GM21786 (cell line): ENCODE data around the gene PCDHA6.
"Not testable (repeated sequence)": the region's sequence is repeated elsewhere in the genome, so short reads cannot be mapped to it uniquely, and the experiment has no call there.

ENCODE experiments used
- ATAC-seq: cut with Tn5 transposase; IDR thresholded peaks from one replicate; pipeline ENCODE4 v1.9.1; 2021; ENCODE audit not compliant: unreplicated experiment

PCDHA6 gene

DNA sequence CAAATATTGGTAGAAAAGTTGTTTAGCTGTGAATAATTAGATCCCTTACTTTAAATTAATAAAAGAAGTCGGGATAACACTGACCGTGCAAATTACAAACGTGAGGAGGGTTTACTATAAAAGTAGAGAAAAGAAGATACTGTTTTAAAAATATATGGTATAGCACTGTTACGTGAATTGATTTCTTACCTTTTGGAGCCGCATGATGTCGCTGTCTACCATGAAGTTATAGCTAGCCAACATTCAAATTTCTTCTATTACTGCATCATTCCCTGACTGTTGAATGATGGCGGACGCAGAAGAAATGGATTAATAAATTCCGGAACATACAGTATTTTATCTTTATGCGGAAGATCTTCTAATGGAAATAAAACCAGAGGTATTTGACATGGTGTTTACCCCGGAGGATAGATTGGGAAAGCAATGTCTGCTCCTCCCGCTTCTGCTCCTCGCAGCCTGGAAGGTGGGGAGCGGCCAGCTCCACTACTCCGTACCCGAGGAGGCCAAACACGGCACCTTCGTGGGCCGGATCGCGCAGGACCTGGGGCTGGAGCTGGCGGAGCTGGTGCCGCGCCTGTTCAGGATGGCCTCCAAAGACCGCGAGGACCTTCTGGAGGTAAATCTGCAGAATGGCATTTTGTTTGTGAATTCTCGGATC is at the start of gene PCDHA6:
TSS of gene PCDHA6 (plus strand) at position 257 of the 658 bp plus-strand sequence. CDS start at position 389, 132 bp downstream.
- ATAC-seq, result no peak

- ATAC-seq, result no peak
Measured at GRCh38 chr5:140780512-140780911, 47.2 kb upstream of the PCDHA6 start.

DNA sequence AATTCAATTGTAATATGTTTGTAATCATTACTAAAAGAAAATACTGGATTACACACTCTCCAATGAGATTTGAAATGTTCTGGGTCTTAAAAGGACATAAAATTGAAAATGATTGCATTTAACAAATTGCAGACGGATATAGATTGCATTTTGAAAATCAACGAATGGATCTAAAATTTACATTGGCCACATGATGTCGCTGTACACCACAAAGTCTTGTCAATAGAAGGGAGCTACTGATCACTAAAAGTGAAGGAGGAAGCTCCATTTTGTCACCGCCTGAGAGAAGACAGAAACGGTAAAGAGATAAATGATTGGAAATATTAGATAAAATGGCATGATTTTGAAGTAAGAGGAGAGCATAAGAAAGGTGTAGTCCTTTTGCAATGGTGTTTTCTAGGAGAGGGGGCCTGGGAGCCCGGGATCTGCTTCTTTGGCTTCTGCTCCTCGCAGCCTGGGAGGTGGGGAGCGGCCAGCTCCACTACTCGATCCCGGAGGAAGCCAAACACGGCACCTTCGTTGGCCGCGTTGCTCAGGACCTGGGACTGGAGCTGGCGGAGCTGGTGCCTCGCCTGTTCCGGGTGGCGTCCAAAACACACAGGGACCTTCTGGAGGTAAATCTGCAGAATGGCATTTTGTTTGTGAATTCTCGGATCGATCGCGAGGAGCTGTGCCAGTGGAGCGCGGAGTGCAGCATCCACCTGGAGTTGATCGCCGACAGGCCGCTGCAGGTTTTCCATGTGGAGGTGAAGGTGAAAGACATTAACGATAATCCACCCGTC is 41.7 kb upstream of the PCDHA6 start, which contains the start of gene PCDHA1:
TSS of gene PCDHA1 (plus strand) at position 236 of the 782 bp plus-strand sequence.
- no peak for ATAC-seq

- not testable (repeated sequence) for ATAC-seq
Measured at GRCh38 chr5:140787422-140787821, 40.3 kb upstream of the PCDHA6 start.

DNA sequence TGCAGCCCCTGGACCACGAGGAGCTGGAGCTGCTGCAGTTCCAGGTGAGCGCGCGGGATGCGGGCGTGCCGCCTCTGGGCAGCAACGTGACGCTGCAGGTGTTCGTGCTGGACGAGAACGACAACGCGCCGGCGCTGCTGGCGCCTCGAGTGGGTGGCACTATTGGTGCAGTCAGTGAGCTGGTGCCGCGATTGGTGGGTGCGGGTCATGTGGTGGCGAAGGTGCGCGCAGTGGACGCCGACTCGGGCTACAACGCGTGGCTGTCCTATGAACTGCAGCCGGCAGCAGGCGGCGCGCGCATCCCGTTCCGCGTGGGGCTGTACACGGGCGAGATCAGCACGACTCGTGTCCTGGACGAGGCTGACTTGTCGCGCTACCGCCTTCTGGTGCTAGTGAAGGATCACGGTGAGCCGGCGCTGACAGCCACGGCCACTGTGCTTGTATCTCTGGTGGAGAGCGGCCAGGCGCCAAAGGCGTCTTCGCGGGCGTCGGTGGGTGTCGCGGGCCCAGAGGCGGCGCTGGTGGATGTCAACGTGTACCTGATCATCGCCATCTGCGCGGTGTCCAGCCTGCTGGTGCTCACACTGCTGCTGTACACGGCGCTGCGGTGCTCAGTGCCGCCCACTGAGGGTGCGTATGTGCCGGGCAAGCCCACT is 39.8 kb upstream of the PCDHA6 start:
- ATAC-seq, result not testable (repeated sequence)

- no peak for ATAC-seq
Measured at GRCh38 chr5:140791089-140791488, 36.7 kb upstream of the PCDHA6 start.

GRCh38 chr5:140794595-140795258 is 33.0 kb upstream of the PCDHA6 start, which contains the start of gene PCDHA2:
PCDHA2 (plus strand) TSS chr5:140794852.
- ATAC-seq, result no peak

GRCh38 chr5:140795259-140795641 is 32.5 kb upstream of the PCDHA6 start:
- ATAC-seq, result no peak

- not testable (repeated sequence) for ATAC-seq
Measured at GRCh38 chr5:140796072-140796717, 31.6 kb upstream of the PCDHA6 start.

- no peak for ATAC-seq
Measured at GRCh38 chr5:140796718-140797095, 31.1 kb upstream of the PCDHA6 start.

- no peak for ATAC-seq
Measured at GRCh38 chr5:140800816-140801493, 26.8 kb upstream of the PCDHA6 start, which contains the start of gene PCDHA3. PCDHA3 (plus strand) TSS chr5:140801057.

DNA sequence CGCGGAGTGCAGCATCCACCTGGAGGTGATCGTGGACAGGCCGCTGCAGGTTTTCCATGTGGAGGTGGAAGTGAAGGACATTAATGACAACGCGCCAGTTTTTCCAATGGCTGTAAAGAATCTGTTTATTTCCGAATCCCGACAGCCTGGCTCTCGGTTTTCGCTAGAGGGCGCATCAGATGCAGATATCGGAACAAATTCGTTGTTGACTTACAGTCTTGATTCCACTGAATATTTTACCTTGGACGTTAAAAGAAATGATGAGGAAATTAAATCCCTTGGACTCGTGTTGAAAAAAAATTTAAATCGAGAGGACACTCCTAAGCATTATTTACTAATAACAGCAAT is 26.3 kb upstream of the PCDHA6 start:
- no peak for ATAC-seq

- not testable (repeated sequence) for ATAC-seq
Measured at GRCh38 chr5:140802381-140802780, 25.4 kb upstream of the PCDHA6 start.

DNA sequence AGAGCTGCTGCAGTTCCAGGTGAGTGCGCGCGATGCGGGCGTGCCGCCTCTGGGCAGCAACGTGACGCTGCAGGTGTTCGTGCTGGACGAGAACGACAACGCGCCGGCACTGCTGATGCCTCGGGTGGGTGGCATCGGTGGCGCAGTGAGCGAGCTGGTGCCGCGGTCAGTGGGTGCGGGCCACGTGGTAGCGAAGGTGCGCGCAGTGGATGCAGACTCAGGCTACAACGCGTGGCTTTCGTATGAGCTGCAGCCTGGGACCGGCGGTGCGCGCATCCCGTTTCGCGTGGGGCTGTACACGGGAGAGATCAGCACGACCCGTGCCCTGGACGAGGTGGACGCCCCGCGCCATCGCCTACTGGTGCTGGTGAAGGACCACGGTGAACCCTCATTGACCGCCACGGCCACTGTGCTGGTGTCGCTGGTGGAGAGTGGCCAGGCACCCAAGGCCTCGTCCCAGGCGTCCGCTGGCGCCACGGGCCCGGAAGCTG is 24.9 kb upstream of the PCDHA6 start:
- no peak for ATAC-seq

DNA sequence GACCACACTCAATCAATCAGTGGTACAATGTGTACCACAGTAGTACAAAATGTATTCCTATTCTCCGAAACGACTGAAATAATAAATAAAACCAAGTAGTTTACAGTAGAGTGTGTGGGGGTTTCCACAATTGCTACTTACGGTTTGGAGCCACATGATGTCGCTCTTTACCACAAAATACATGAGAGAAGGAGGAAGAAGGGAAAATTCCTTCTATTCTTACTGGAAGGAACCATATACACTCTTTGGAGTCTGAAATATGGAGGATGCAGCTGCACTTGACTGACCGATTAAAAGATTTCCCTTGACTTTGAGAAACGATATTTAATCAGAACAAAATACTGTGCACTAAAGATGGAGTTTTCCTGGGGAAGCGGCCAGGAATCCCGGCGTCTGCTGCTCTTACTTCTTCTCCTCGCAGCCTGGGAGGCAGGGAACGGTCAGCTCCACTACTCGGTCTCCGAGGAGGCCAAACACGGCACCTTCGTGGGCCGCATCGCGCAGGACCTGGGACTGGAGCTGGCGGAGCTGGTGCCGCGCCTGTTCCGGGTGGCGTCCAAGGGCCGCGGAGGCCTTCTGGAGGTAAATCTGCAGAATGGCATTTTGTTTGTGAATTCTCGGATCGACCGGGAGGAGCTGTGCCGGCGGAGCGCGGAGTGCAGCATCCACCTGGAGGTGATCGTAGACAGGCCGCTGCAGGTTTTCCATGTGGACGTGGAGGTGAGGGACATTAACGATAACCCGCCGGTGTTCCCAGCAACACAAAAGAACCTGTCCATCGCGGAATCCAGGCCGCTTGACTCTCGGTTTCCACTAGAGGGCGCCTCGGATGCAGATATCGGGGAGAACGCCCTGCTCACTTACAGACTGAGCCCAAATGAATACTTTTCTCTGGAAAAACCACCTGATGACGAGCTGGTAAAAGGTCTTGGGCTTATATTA is 20.7 kb upstream of the PCDHA6 start, which contains the start of gene PCDHA4:
TSS of gene PCDHA4 (plus strand) at position 235 of the 942 bp plus-strand sequence.
- ATAC-seq, result no peak

GRCh38 chr5:140808241-140808888 is 19.4 kb upstream of the PCDHA6 start:
- ATAC-seq, result not testable (repeated sequence)

DNA sequence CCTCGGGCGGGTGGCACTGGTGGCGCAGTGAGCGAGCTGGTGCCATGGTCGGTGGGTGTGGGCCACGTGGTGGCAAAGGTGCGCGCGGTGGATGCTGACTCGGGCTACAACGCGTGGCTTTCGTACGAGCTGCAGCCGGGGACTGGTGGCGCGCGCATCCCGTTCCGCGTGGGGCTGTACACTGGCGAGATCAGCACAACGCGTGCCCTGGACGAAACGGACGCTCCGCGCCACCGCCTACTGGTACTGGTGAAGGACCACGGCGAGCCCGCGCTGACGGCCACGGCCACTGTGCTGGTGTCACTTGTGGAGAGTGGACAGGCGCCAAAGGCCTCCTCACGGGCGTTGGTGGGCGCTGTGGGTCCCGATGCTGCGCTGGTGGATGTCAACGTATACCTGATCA is 18.9 kb upstream of the PCDHA6 start:
- ATAC-seq, result no peak
